ENCODE data around the gene PHLDA3. TPM values are rescaled to one million over a fixed set of nuclear protein-coding genes. Genes with fewer than 3 reads are reported as not detected.

PHLDA3 gene
- total RNA-seq, 1 donor from 2014 or later: 90.0 TPM

DNA sequence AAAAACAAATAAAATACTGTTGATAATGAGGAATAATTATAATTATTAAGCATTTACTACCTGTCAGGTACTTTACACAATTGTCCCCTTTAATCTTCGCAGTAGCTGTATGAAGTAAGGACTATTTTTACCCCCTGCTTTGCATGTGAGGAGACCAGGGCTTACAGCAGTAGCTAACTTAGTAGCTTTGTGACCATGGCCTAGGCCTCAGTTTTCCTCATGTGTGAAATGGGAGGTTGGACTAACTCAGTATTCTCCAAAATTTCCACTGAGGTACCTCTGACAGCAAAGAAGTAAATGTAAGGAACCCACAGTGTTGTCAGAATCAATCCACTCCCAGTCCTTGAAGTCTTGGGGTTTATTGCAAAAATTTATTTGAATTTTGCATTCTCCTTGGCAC is 41.7 kb upstream of the PHLDA3 start:
- Histone ChIP-seq H3K27ac (no peak overlapping the region), H3K36me3 (no peaks in the 10 kb centered on the region), H3K4me3 (no peak overlapping the region), H3K9me3 (no peaks in the 10 kb centered on the region), H3K27me3 (no peaks in the 10 kb centered on the region), H3K4me1 (peaks cover 40% of the 10 kb centered on the region)
- ATAC-seq: no peak
- intact Hi-C loops (cut with DNase I): no loop called here
- TF ChIP-seq, protein P1, sequence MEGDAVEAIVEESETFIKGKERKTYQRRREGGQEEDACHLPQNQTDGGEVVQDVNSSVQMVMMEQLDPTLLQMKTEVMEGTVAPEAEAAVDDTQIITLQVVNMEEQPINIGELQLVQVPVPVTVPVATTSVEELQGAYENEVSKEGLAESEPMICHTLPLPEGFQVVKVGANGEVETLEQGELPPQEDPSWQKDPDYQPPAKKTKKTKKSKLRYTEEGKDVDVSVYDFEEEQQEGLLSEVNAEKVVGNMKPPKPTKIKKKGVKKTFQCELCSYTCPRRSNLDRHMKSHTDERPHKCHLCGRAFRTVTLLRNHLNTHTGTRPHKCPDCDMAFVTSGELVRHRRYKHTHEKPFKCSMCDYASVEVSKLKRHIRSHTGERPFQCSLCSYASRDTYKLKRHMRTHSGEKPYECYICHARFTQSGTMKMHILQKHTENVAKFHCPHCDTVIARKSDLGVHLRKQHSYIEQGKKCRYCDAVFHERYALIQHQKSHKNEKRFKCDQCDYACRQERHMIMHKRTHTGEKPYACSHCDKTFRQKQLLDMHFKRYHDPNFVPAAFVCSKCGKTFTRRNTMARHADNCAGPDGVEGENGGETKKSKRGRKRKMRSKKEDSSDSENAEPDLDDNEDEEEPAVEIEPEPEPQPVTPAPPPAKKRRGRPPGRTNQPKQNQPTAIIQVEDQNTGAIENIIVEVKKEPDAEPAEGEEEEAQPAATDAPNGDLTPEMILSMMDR (IDR thresholded peaks at IDR 0.05): no peak
- DNase-seq: no peak

DNA sequence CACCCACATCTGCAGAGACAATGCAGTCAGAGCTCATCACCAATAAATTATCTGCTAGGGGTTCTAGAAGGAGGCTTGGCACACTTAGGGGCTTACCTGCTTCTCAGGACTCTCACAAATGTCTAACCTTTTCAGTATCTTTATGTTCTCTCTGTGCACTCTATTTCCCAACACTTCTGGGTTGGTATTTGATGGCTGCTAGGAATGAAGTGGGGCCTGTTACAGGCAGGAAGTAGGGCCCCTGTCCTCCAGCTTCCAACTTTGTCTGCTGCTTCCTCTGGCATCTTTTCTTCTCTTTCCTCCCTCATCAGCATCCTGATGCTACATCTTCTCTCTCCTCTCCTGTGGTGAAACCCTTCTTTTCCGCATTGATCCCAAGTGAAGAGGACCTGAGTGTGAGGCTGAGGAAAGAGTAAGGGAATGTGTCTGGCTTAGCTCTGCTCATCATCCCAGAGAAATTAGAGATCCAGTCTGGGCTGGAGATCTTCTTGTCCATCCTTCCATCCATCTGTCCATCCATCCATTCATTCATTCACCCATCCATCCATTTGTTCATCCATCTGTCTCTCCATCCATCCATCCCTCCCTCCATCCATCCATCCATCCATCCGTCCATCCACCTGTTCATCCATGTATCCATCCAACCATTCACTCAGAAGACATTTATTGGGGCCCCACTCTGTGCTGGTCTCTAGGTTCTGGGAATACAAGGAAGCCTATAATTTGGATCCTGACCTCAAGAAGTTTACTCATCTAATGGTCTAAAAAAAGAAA is 40.8 kb upstream of the PHLDA3 start:
- TF ChIP-seq, protein P1 (IDR thresholded peaks at IDR 0.05): no peak
- DNase-seq: no peak
- Histone ChIP-seq H3K27ac (no peak overlapping the region), H3K36me3 (no peaks in the 10 kb centered on the region), H3K4me3 (no peak overlapping the region), H3K27me3 (no peaks in the 10 kb centered on the region), H3K4me1 (peaks cover 49% of the 10 kb centered on the region), H3K9me3 (no peaks in the 10 kb centered on the region)
- intact Hi-C loops (cut with DNase I): loop anchor here (10.0 kb wide), 1 partner anchor 65 kb away; no protein-coding TSS in a partner anchor
- ATAC-seq: no peak

DNA sequence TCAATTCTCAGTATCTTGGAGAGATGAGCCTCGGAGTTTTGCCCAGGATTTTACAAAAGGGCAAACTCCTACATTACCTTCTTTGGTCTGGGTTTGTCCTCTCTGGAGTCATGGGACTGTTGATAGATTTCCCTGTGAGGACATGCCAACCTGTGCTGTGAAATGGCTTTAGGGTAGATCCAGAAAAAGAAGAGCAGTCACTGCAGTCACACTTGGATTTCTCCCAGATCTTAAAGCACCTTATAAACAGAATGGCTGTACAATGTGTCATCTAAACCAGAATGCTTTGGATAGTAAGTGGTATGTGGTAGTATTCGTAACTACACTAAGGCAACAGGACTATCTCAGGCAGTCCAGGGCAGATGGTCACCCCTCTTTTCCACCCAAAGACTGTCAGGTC is 39.8 kb upstream of the PHLDA3 start:
- no peaks in the 10 kb centered on the region for H3K27me3 ChIP-seq
- intact Hi-C loops (cut with DNase I): loop anchor here (10.0 kb wide), 1 partner anchor 64 kb away; no protein-coding TSS in a partner anchor
- no peak for DNase-seq
- no peak for ATAC-seq
- peaks cover 59% of the 10 kb centered on the region for H3K4me1 ChIP-seq
- TF ChIP-seq, protein P1 (IDR thresholded peaks at IDR 0.05): no peak
- no peaks in the 10 kb centered on the region for H3K9me3 ChIP-seq
- H3K36me3 ChIP-seq: no peaks in the 10 kb centered on the region
- no peak overlapping the region for H3K27ac ChIP-seq
- no peak overlapping the region for H3K4me3 ChIP-seq

DNA sequence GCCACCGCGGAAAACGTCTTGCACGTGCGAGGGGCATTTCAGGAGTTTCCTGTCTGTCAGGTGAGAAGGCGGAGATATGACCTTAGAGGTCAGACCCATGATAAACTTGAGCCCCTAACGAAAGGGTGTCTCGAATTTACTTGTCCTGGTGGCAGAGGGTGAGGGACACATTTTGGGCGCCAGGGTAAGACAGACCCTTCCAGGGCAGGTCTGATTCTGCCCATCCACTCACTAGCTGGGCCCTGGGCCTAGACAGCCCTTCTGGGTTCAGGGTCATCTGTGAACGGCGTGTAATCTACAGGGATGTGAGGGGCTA is 38.3 kb upstream of the PHLDA3 start:
- DNase-seq (no peak), ATAC-seq (no peak)
- Histone ChIP-seq H3K36me3 (no peaks in the 10 kb centered on the region), H3K27ac (peak overlapping the region; percentile 93), H3K4me3 (peak overlapping the region; percentile 88), H3K9me3 (no peaks in the 10 kb centered on the region), H3K4me1 (peaks cover 59% of the 10 kb centered on the region), H3K27me3 (no peaks in the 10 kb centered on the region)
- TF ChIP-seq, protein P1 (IDR thresholded peaks at IDR 0.05): no peak
- intact Hi-C loops (cut with DNase I): loop anchor here (10.0 kb wide), 1 partner anchor 63 kb away; no protein-coding TSS in a partner anchor

DNA sequence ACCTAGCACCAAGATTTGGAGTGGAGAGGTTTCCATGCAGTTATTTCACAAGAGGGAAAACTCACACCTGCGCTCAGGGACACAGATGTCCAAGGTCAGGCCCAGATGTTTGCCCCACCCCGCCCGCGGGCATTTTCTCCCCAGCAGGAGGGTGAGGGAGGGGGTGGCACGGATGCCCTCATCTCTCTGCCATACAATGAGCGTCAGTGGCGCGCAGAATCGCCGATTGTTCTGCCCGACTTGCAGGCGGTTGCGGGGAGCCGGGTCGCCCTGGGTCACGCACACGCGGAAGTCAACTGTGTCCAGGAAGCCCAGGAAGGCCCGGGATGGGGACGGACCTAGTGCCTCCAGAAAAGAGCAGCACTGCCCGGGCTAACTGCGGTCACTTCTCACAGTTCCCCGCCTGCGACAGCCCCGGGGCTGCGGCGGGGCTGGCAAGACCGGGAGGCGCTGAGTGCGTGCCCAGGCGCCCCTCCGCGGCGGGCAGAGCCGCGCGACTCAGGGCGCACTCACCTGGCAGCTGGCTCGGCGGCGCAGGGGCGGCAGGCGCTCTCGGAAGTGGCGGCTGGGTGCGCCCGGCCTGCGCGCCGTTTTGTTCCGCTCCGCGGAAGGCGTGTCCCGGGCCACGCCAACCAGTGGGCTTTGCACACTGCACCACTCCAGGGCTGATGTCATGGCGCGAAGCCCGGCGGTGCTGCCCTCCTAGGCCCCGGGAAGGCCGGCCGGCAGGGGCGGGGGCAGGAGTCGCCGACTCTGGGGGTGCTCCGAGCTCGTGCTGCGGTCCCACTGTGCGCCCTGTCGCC is 37.8 kb upstream of the PHLDA3 start, which contains the start of gene CSRP1:
CSRP1 (minus strand) TSS at position 567 of the 803 bp plus-strand sequence. CDS start 10,820 bp downstream, outside the sequence.
- Histone ChIP-seq H3K27ac (peak within 1 kb of the TSS; percentile 93), H3K4me3 (peak within 1 kb of the TSS; percentile 88), H3K4me1 (peaks cover 59% of the 10 kb centered on the region), H3K9me3 (no peaks in the 10 kb centered on the region), H3K27me3 (no peaks in the 10 kb centered on the region), H3K36me3 (no peaks in the 10 kb centered on the region)
- TF ChIP-seq, protein P1 (IDR thresholded peaks at IDR 0.05): no peak
- intact Hi-C loops (cut with DNase I): loop anchor here (10.0 kb wide), 1 partner anchor 62 kb away; no protein-coding TSS in a partner anchor
- ATAC-seq (peak; percentile 92), DNase-seq (peak; percentile 95)

Measured in upper lobe of right lung (tissue), 1 donor.